Lung (tissue), 12 donors: ENCODE data around the gene PROC. TPM values are rescaled to one million over a fixed set of nuclear protein-coding genes. Genes with fewer than 3 reads are reported as not detected.
A peak's percentile ranks its signal among the peaks of the same experiment; 100 is the strongest.

Experiments used
- ATAC-seq: fragments of 200-7000 bp; cut with Tn5 transposase; one replicate; pipeline ENCODE4 v1.9.1; 2020; ENCODE audit warnings: moderate number of reproducible peaks; ENCODE audit not compliant: insufficient read depth, low FRiP score
- DNase-seq, 3 donors: peaks; one replicate each; pipeline ENCODE4 v3.0.0-alpha.2; 2013 to 2017
- H3K27ac ChIP-seq, 2 donors: one replicate each; pipeline ENCODE4 v1.5.1; 2013; ENCODE audit warnings: mild to moderate bottlenecking in 2 of 2, moderate library complexity in 2 of 2, control low read depth in 1 of 2, inconsistent platforms in 1 of 2, low read depth in 1 of 2, low read length in 1 of 2
- H3K27me3 ChIP-seq, 3 donors: one replicate each; pipeline ENCODE4 v1.5.1; 2013; ENCODE audit warnings: low read length in 2 of 3; ENCODE audit not compliant: control insufficient read depth in 3 of 3, insufficient read depth in 3 of 3
- H3K36me3 ChIP-seq, 4 donors: one replicate each; pipeline ENCODE4 v1.5.1; 2013; ENCODE audit warnings: low read length in 4 of 4, mild to moderate bottlenecking in 1 of 4, moderate library complexity in 1 of 4; ENCODE audit not compliant: control insufficient read depth in 4 of 4, insufficient read depth in 4 of 4
- H3K4me1 ChIP-seq, 5 donors: one replicate each; pipeline ENCODE4 v1.5.1; 2013; ENCODE audit warnings: low read length in 5 of 5, mild to moderate bottlenecking in 2 of 5, moderate library complexity in 1 of 5; ENCODE audit not compliant: control insufficient read depth in 5 of 5, insufficient read depth in 5 of 5
- H3K4me3 ChIP-seq: one replicate; pipeline ENCODE4 v1.5.1; 2013; ENCODE audit warnings: mild to moderate bottlenecking, control low read depth, moderate library complexity
- H3K9ac ChIP-seq, 2 donors: one replicate each; pipeline ENCODE4 v1.5.1; 2013; ENCODE audit warnings: low read length in 2 of 2, control low read depth in 1 of 2; ENCODE audit not compliant: insufficient read depth in 1 of 2
- H3K9me3 ChIP-seq, 4 donors: one replicate each; pipeline ENCODE4 v1.5.1; 2013; ENCODE audit warnings: low read length in 3 of 4, mild to moderate bottlenecking in 1 of 4, moderate library complexity in 1 of 4; ENCODE audit not compliant: control insufficient read depth in 4 of 4, insufficient read depth in 3 of 4
- CTCF ChIP-seq: IDR thresholded peaks from 2 replicates; pipeline ENCODE4 v1.5.1; 2012; ENCODE audit warnings: mild to moderate bottlenecking; ENCODE audit errors: control extremely low read depth, extremely low read depth
- WGBS, 2 donors: extraction: QIAGEN DNeasy Blood & Tissue Kit; methylation state at CpG; one replicate each; pipeline ENCODE4 v1.1.7; 2013; 5-methylcytosine and 5-hydroxymethylcytosine counted together
- polyA plus RNA-seq, 2 donors: library from polyadenylated mRNA; stranded (reverse); fragments of 200-250 nt; gene quantifications; one replicate each; pipeline ENCODE4 v1.2.1, GENCODE V29; 2013
- total RNA-seq, 2 donors: library from RNA; depleted of rRNA in 1 of 2; stranded (reverse); fragments of >200 nt in 1 of 2; gene quantifications; one replicate each; pipeline ENCODE4 v1.2.1, GENCODE V29; 2014 to 2021
- donor health status: control.
- donor health status: control.
- donor health status: Bipolar disorder and iron deficiency.
- donor health status: healthy.
- donor health status: DM: yes; HTN: yes; CAD: no.

The PROC gene
- total and polyA plus RNA-seq, 4 donors = 0.10 to 0.37 (median 0.22) TPM; not detected in 1

- no peak for DNase-seq
Measured at GRCh38 chr2:127382831-127383230, 35.4 kb upstream of the PROC start.

GRCh38 chr2:127384529-127384928, 33.7 kb upstream of the PROC start:
- Histone ChIP-seq H3K4me1 (peaks cover 7 to 29% (median 9%) of the 10 kb centered on the region in 5 donors), H3K27ac (no peak overlapping the region), H3K27me3 (no peaks in the 10 kb centered on the region), H3K9ac (no peak overlapping the region), H3K36me3 (peaks cover 0 to 4% (median 0%) of the 10 kb centered on the region in 4 donors), H3K4me3 (no peak overlapping the region), H3K9me3 (no peaks in the 10 kb centered on the region)
- ATAC-seq (no peak), DNase-seq (no peak)
- no peak for TF ChIP-seq CTCF
- 89 to 93% methylated on average over 6 of the region's 6 CpGs for WGBS, 2 donors

More at GRCh38 chr2:127382831-127383230, 35.4 kb upstream of the PROC start:
- Histone ChIP-seq H3K27ac (no peak overlapping the region), H3K4me3 (no peak overlapping the region), H3K4me1 (peaks cover 4 to 21% (median 9%) of the 10 kb centered on the region in 5 donors), H3K36me3 (peaks cover 0 to 4% (median 0%) of the 10 kb centered on the region in 4 donors), H3K9me3 (no peaks in the 10 kb centered on the region), H3K27me3 (no peaks in the 10 kb centered on the region), H3K9ac (no peak overlapping the region)
- TF ChIP-seq CTCF = no peak
- ATAC-seq = no peak
- 86 to 87% methylated on average over 3 of the region's 3 CpGs for WGBS, 2 donors

DNA sequence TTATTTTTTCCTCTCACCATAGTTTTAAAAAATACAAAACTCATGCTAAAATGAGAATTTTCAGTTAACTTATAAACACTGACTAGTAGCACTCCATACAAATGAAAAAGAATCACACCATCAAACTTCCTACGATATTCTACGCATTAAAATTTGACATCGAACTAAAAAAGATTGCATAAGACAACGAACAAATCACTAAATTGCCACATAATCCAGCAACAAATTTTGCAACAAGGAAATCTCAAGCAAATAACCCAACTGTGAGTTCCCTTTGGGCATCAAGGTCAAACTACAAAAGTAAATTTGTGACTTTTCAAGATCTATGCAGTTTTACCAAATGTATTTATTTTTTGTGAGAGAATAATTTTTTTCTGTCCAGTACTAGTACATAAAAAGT, 32.0 kb upstream of the PROC start:
- Histone ChIP-seq H3K4me1 (peaks cover 7 to 29% (median 9%) of the 10 kb centered on the region in 5 donors), H3K27ac (peak overlapping the region in 1 of 2 donors; percentile 13), H3K36me3 (peaks cover 0 to 4% (median 0%) of the 10 kb centered on the region in 4 donors), H3K4me3 (no peak overlapping the region), H3K9me3 (no peaks in the 10 kb centered on the region), H3K27me3 (no peaks in the 10 kb centered on the region), H3K9ac (peak overlapping the region in 1 of 2 donors; percentile 50)
- ATAC-seq (no peak), DNase-seq (peak in 2 of 3 donors; percentile 33 to 34)
- no peak for TF ChIP-seq CTCF
- 35 to 42% methylated on average over 4 of the region's 4 CpGs for WGBS, 2 donors
